Astrocyte (in vitro differentiated cells and primary cell): Measurements from ENCODE around the gene TEAD1.

Experiments
- EZH2 ChIP-seq: IDR thresholded peaks from 2 replicates; pipeline ENCODE4 v1.6.1; 2012; ENCODE audit warnings: mild to moderate bottlenecking, low read length, inconsistent platforms; ENCODE audit not compliant: insufficient read depth
- TF ChIP-seq, protein P1 (sequence below): IDR thresholded peaks from 2 replicates; pipeline ENCODE4 v1.5.1; 2011; ENCODE audit warnings: low read depth, mild to moderate bottlenecking, inconsistent platforms, low read length, moderate library complexity; ENCODE audit not compliant: insufficient read depth

GRCh38 chr11:12963051-12963450, 288.8 kb downstream of the TEAD1 start:
- TF ChIP-seq, protein P1, sequence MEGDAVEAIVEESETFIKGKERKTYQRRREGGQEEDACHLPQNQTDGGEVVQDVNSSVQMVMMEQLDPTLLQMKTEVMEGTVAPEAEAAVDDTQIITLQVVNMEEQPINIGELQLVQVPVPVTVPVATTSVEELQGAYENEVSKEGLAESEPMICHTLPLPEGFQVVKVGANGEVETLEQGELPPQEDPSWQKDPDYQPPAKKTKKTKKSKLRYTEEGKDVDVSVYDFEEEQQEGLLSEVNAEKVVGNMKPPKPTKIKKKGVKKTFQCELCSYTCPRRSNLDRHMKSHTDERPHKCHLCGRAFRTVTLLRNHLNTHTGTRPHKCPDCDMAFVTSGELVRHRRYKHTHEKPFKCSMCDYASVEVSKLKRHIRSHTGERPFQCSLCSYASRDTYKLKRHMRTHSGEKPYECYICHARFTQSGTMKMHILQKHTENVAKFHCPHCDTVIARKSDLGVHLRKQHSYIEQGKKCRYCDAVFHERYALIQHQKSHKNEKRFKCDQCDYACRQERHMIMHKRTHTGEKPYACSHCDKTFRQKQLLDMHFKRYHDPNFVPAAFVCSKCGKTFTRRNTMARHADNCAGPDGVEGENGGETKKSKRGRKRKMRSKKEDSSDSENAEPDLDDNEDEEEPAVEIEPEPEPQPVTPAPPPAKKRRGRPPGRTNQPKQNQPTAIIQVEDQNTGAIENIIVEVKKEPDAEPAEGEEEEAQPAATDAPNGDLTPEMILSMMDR, result no peak
- TF ChIP-seq EZH2, result no peak
